OCI-LY3 (cell line): ENCODE results near the gene TTF1.

Experiments
- H2AFZ ChIP-seq: fragments of 200-600, 300-600 bp; shearing (Covaris generic); 2 replicates; pipeline ENCODE4 v1.6.0; 2014; ENCODE audit warnings: antibody characterized with exemption, low read depth, low read length
- H3K27ac ChIP-seq: fragments of 200-600, 300-600 bp; sonication (generic); 2 replicates; pipeline ENCODE4 v1.5.1; 2014; ENCODE audit warnings: mild to moderate bottlenecking, low read length, moderate library complexity, mixed read lengths
- H3K27me3 ChIP-seq: fragments of 200-600, 300-600 bp; sonication (generic); 2 replicates; pipeline ENCODE4 v1.6.1; 2014; ENCODE audit warnings: low read depth, low read length, mixed read lengths
- H3K36me3 ChIP-seq: fragments of 200-600, 300-600 bp; sonication (generic); replicated peaks from 2 replicates; pipeline ENCODE3; 2014; ENCODE audit warnings: low read depth, low read length, mixed read lengths
- H3K4me1 ChIP-seq: fragments of 300-600, 200-600 bp; sonication (generic); 2 replicates; pipeline ENCODE4 v1.6.1; 2014; ENCODE audit warnings: low read length, mixed read lengths
- H3K4me2 ChIP-seq: fragments of 200-600, 300-600 bp; sonication (generic); 2 replicates; pipeline ENCODE4 v1.6.1; 2014; ENCODE audit warnings: low read length, mixed read lengths
- H3K4me3 ChIP-seq: fragments of 300-600, 200-600 bp; sonication (generic); 2 replicates; pipeline ENCODE4 v1.5.1; 2014; ENCODE audit warnings: antibody characterized with exemption, mild to moderate bottlenecking, low read length, moderate library complexity
- H3K79me2 ChIP-seq: fragments of 300-600, 200-600 bp; shearing (Covaris generic); 2 replicates; pipeline ENCODE4 v1.6.1; 2014; ENCODE audit warnings: mild to moderate bottlenecking, low read length, mixed read lengths
- H3K9ac ChIP-seq: fragments of 300-600, 200-600 bp; shearing (Covaris generic); 2 replicates; pipeline ENCODE4 v1.6.0; 2014; ENCODE audit warnings: mild to moderate bottlenecking, low read length, moderate library complexity
- H3K9me3 ChIP-seq: fragments of 200-600, 300-600 bp; shearing (Covaris generic); 2 replicates; pipeline ENCODE4 v1.6.1; 2014; ENCODE audit warnings: low read length, mixed read lengths; ENCODE audit not compliant: insufficient read depth
- H4K20me1 ChIP-seq: fragments of 200-600, 300-600 bp; sonication (generic); 2 replicates; pipeline ENCODE4 v1.6.1; 2016; ENCODE audit warnings: low read length, mixed read lengths; ENCODE audit not compliant: insufficient read depth
- CTCF ChIP-seq: fragments of 200-600, 300-600 bp; sonication (generic); IDR thresholded peaks from 2 replicates; pipeline ENCODE4 v1.5.1; 2014; ENCODE audit warnings: antibody characterized with exemption, low read length, low read depth
- EZH2phosphoT487 ChIP-seq: fragments of 200-600 bp; shearing (Covaris generic); IDR thresholded peaks from 2 replicates; pipeline ENCODE4 v1.6.1; 2018; ENCODE audit warnings: antibody characterized with exemption, mixed run types, low read depth

The TTF1 gene

GRCh38 chr9:132356324-132356924, 50.2 kb downstream of the TTF1 start:
- TF ChIP-seq EZH2phosphoT487, result no peak
- TF ChIP-seq CTCF, result no peak
- H2AFZ ChIP-seq, result no peak overlapping the region

GRCh38 chr9:132354637-132355355, 51.8 kb downstream of the TTF1 start, which contains the start of gene SETX:
TSS of gene SETX (minus strand) at chr9:132354986. CDS start at chr9:132349428, 5,558 bp downstream.
- no peaks in the 10 kb centered on the region for H3K9me3 ChIP-seq
- H3K9ac ChIP-seq, result peak within 1 kb of the TSS; percentile 90
- peak within 1 kb of the TSS; percentile 96 for H3K4me3 ChIP-seq
- TF ChIP-seq CTCF, result no peak
- no peak for TF ChIP-seq EZH2phosphoT487
- H3K4me1 ChIP-seq, result peaks cover 34% of the 10 kb centered on the region
- H3K36me3 ChIP-seq, result peaks cover 27% of the 10 kb centered on the region
- peak within 1 kb of the TSS; percentile 71 for H3K27ac ChIP-seq
- H3K27me3 ChIP-seq, result no peaks in the 10 kb centered on the region
- peak within 1 kb of the TSS; percentile 93 for H2AFZ ChIP-seq
- peak within 1 kb of the TSS; percentile 93 for H3K4me2 ChIP-seq
- peaks cover 20% of the 10 kb centered on the region; the same call in 1 of the 2 replicates for H4K20me1 ChIP-seq
- H3K79me2 ChIP-seq, result peaks cover 43% of the 10 kb centered on the region

More at GRCh38 chr9:132356324-132356924, 50.2 kb downstream of the TTF1 start:
- Histone ChIP-seq H3K4me1 (peaks cover 24% of the 10 kb centered on the region), H3K4me2 (no peak overlapping the region), H3K9me3 (no peaks in the 10 kb centered on the region), H3K4me3 (no peak overlapping the region), H3K27ac (no peak overlapping the region), H3K36me3 (peaks cover 23% of the 10 kb centered on the region), H3K27me3 (no peaks in the 10 kb centered on the region), H4K20me1 (peaks cover 16% of the 10 kb centered on the region; the same call in 1 of the 2 replicates), H3K9ac (no peak overlapping the region), H3K79me2 (peaks cover 33% of the 10 kb centered on the region)

GRCh38 chr9:132351404-132352045, 55.1 kb downstream of the TTF1 start:
- Histone ChIP-seq H3K4me2 (peak overlapping the region; percentile 74), H4K20me1 (peaks cover 25% of the 10 kb centered on the region; the same call in 1 of the 2 replicates), H3K4me1 (peaks cover 34% of the 10 kb centered on the region), H2AFZ (no peak overlapping the region), H3K4me3 (peak overlapping the region; percentile 61), H3K9ac (peak overlapping the region; percentile 34), H3K9me3 (no peaks in the 10 kb centered on the region), H3K36me3 (peaks cover 49% of the 10 kb centered on the region), H3K27ac (peak overlapping the region; percentile 89), H3K27me3 (no peaks in the 10 kb centered on the region), H3K79me2 (peaks cover 58% of the 10 kb centered on the region)
- TF ChIP-seq CTCF, result no peak
- TF ChIP-seq EZH2phosphoT487, result no peak

- Histone ChIP-seq H3K4me2 (peak overlapping the region; percentile 74), H3K36me3 (peaks cover 55% of the 10 kb centered on the region), H2AFZ (no peak overlapping the region), H3K79me2 (peaks cover 58% of the 10 kb centered on the region), H3K4me1 (peaks cover 34% of the 10 kb centered on the region), H3K27me3 (no peaks in the 10 kb centered on the region), H3K27ac (peak overlapping the region; percentile 89), H3K4me3 (peak overlapping the region; percentile 61), H3K9ac (peak overlapping the region; percentile 33; the same call in 1 of the 2 replicates), H3K9me3 (no peaks in the 10 kb centered on the region), H4K20me1 (peaks cover 25% of the 10 kb centered on the region; the same call in 1 of the 2 replicates)
- TF ChIP-seq EZH2phosphoT487 (no peak), CTCF (no peak)
Measured at GRCh38 chr9:132350861-132351315, 55.8 kb downstream of the TTF1 start.
